SK-N-SH treated with all-trans-retinoic acid at 6 μM for 48 hours (cell line): Measurements from ENCODE around the gene PLCB1.
A peak's percentile ranks its signal among the peaks of the same experiment; 100 is the strongest.

Experiments used
- ATAC-seq: fragments of 200-7000 bp; cut with Tn5 transposase; 3 replicates; pipeline ENCODE4 v1.9.1; 2020; ENCODE audit warnings: mild to moderate bottlenecking, moderate library complexity
- ARNTL ChIP-seq: fragments of 450-650 bp; formaldehyde crosslinking; IDR thresholded peaks from 2 replicates; pipeline ENCODE4 v1.5.0; 2020; ENCODE audit warnings: low read depth, mild to moderate bottlenecking, moderate library complexity, borderline replicate concordance
- CSDC2 ChIP-seq: fragments of 250-450 bp; sonication (Bioruptor Pico); IDR thresholded peaks from 2 replicates; pipeline ENCODE4 v1.5.0; 2020; ENCODE audit warnings: mild to moderate bottlenecking, moderate library complexity
- ESRRG ChIP-seq: fragments of 250-450 bp; sonication (Bioruptor Pico); IDR thresholded peaks from 2 replicates; pipeline ENCODE4 v1.6.1; 2021; ENCODE audit warnings: mild to moderate bottlenecking
- GLIS3 ChIP-seq: fragments of 250-450 bp; sonication (Bioruptor Pico); IDR thresholded peaks from 2 replicates; pipeline ENCODE4 v1.5.0; 2020; ENCODE audit warnings: mild to moderate bottlenecking, moderate library complexity
- ISL1 ChIP-seq: fragments of 250-450 bp; sonication (Bioruptor Pico); IDR thresholded peaks from 2 replicates; pipeline ENCODE4 v2.1.2; 2022; ENCODE audit warnings: mild to moderate bottlenecking, moderate library complexity
- PPARA ChIP-seq: fragments of 250-450 bp; sonication (Bioruptor Pico); IDR thresholded peaks from 2 replicates; pipeline ENCODE4 v1.5.0; 2020; ENCODE audit warnings: mild to moderate bottlenecking, borderline replicate concordance
- RARB ChIP-seq: fragments of 250-450 bp; sonication (Bioruptor Pico); IDR thresholded peaks from 2 replicates; pipeline ENCODE4 v1.8.0; 2021; ENCODE audit warnings: mild to moderate bottlenecking, moderate library complexity
- SNAI2 ChIP-seq: fragments of 250-450 bp; sonication (Bioruptor Pico); IDR thresholded peaks from 2 replicates; pipeline ENCODE4 v1.5.0; 2020; ENCODE audit warnings: mild to moderate bottlenecking, moderate library complexity
- TCF4 ChIP-seq: fragments of 250-450 bp; sonication (Bioruptor Pico); IDR thresholded peaks from 2 replicates; pipeline ENCODE4 v1.8.0; 2021; ENCODE audit warnings: mild to moderate bottlenecking, moderate library complexity, borderline replicate concordance
- ZC3H10 ChIP-seq: fragments of 250-450 bp; sonication (Bioruptor Pico); IDR thresholded peaks from 2 replicates; pipeline ENCODE4 v1.5.1; 2021; ENCODE audit warnings: mild to moderate bottlenecking, moderate library complexity
- ZFP30 ChIP-seq: fragments of 450-650 bp; formaldehyde crosslinking; IDR thresholded peaks from 2 replicates; pipeline ENCODE4 v1.5.0; 2022; ENCODE audit warnings: mild to moderate bottlenecking, moderate library complexity
- ZNF565 ChIP-seq: fragments of 450-650 bp; formaldehyde crosslinking; conservative IDR thresholded peaks from 2 replicates; pipeline ENCODE4 v1.5.0; 2020; ENCODE audit warnings: low read depth, mild to moderate bottlenecking, moderate library complexity
- ZNF70 ChIP-seq: fragments of 450-650 bp; formaldehyde crosslinking; IDR thresholded peaks from 2 replicates; pipeline ENCODE4 v1.5.0; 2020; ENCODE audit warnings: mild to moderate bottlenecking, moderate library complexity
- ZNF8 ChIP-seq: fragments of 450-650 bp; formaldehyde crosslinking; IDR thresholded peaks from 2 replicates; pipeline ENCODE4 v1.5.0; 2020; ENCODE audit warnings: mild to moderate bottlenecking, moderate library complexity
- TF ChIP-seq, protein P1 (sequence below): fragments of 250-450 bp; sonication (Bioruptor Pico); IDR thresholded peaks from 2 replicates; pipeline ENCODE4 v1.8.0; 2021; ENCODE audit warnings: low read depth, mild to moderate bottlenecking, moderate library complexity, borderline replicate concordance
- TF ChIP-seq, protein P2 (sequence below): fragments of 250-450 bp; sonication (Bioruptor Pico); IDR thresholded peaks from 2 replicates; pipeline ENCODE4 v1.5.1; 2020; ENCODE audit warnings: low read depth, mild to moderate bottlenecking, moderate library complexity
- TF ChIP-seq, protein P3 (sequence below): fragments of 250-450 bp; sonication (Bioruptor Pico); IDR thresholded peaks from 2 replicates; pipeline ENCODE4 v1.5.1; 2021; ENCODE audit warnings: mild to moderate bottlenecking, moderate library complexity

PLCB1 gene

DNA sequence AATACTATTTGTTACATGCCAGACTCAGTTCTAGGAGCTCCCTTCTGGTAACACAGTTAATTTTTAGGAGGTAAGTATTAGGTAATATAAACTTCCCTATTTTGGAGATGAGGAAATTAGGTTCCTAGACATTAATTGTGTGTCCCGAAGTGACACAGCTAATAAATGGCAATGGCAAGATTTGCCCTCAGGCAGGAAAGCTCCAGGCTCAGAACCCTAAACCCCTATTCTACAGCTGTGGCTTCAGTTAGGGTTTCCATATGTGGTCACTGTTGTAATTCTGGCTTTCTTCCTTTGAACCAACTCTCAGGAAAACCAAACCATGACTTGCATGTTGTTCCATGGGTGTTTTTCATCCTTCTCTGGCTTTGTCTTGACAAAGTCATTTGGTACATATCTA is 188.2 kb downstream of the PLCB1 start (continued):
- TF ChIP-seq, protein P1, sequence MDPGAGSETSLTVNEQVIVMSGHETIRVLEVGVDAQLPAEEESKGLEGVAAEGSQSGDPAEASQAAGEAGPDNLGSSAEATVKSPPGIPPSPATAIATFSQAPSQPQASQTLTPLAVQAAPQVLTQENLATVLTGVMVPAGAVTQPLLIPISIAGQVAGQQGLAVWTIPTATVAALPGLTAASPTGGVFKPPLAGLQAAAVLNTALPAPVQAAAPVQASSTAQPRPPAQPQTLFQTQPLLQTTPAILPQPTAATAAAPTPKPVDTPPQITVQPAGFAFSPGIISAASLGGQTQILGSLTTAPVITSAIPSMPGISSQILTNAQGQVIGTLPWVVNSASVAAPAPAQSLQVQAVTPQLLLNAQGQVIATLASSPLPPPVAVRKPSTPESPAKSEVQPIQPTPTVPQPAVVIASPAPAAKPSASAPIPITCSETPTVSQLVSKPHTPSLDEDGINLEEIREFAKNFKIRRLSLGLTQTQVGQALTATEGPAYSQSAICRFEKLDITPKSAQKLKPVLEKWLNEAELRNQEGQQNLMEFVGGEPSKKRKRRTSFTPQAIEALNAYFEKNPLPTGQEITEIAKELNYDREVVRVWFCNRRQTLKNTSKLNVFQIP (CRISPR knock-in tag), result no peak
- TF ChIP-seq CSDC2 (CRISPR knock-in tag), result no peak
- no peak for TF ChIP-seq SNAI2 (CRISPR knock-in tag)
- TF ChIP-seq GLIS3 (CRISPR knock-in tag), result no peak
- TF ChIP-seq ZNF70 (CRISPR knock-in tag), result no peak
- TF ChIP-seq ZNF565 (CRISPR knock-in tag), result no peak
- TF ChIP-seq, protein P2, sequence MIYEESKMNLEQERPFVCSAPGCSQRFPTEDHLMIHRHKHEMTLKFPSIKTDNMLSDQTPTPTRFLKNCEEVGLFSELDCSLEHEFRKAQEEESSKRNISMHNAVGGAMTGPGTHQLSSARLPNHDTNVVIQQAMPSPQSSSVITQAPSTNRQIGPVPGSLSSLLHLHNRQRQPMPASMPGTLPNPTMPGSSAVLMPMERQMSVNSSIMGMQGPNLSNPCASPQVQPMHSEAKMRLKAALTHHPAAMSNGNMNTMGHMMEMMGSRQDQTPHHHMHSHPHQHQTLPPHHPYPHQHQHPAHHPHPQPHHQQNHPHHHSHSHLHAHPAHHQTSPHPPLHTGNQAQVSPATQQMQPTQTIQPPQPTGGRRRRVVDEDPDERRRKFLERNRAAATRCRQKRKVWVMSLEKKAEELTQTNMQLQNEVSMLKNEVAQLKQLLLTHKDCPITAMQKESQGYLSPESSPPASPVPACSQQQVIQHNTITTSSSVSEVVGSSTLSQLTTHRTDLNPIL (CRISPR knock-in tag), result no peak

DNA sequence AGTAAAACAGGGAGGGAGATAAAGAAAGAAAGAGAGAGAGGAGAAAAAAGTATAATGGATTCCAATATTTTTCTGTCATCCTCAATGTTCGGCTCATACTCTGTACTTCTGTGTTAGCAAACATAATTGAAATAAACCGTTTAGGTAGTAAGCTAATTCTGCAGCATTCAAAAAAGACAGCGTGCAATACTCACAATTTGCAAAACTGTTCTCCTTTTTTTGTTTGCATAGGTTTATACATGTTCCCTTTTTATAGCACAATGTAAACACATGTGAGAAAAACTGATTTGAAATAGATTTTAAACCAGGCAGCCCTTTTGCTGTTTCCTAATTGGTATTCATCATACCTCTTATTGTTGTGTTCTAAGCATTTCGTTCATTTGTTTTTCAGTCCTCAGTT is 188.9 kb downstream of the PLCB1 start:
- TF ChIP-seq, protein P2 (CRISPR knock-in tag), result no peak
- TF ChIP-seq ARNTL (no peak), ISL1 (CRISPR knock-in tag) (no peak), GLIS3 (CRISPR knock-in tag) (no peak), TCF4 (CRISPR knock-in tag) (no peak), ZC3H10 (CRISPR knock-in tag) (no peak)
- TF ChIP-seq, protein P3, sequence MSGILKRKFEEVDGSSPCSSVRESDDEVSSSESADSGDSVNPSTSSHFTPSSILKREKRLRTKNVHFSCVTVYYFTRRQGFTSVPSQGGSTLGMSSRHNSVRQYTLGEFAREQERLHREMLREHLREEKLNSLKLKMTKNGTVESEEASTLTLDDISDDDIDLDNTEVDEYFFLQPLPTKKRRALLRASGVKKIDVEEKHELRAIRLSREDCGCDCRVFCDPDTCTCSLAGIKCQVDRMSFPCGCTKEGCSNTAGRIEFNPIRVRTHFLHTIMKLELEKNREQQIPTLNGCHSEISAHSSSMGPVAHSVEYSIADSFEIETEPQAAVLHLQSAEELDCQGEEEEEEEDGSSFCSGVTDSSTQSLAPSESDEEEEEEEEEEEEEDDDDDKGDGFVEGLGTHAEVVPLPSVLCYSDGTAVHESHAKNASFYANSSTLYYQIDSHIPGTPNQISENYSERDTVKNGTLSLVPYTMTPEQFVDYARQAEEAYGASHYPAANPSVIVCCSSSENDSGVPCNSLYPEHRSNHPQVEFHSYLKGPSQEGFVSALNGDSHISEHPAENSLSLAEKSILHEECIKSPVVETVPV (CRISPR knock-in tag), result no peak
- TF ChIP-seq, all 23 proteins: peak for 0
- no peak for ATAC-seq

DNA sequence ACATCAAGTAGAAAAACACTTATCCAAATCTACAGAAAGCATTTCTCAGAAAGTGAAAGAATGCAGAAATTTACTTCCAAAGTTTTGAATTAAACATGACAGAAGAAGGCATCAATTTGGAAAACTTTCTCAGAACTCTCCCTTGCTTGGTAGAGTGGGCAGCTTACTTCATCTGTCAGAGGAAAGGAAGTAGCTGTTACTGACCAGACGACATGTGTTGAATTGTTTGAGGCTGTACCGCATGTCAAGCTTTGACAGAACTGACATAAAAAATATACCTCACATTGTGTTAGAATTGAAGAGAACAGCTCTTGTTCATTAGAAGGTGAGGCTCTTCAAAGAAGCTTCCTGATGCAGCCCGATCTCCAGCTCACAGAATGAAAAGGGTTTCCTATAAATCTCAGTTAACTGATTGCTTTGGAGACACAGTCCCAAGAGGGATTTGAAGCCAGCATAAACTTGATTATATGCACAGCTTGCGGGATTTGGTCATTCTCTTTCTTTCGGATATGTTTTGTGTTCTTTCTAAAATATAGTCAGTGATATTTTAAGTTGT is 190.7 kb downstream of the PLCB1 start:
- peak; percentile 66 for ATAC-seq
- TF ChIP-seq ISL1 (CRISPR knock-in tag) (0 out of 2 replicates have a peak, but pooled peaks have one; percentile 9), GLIS3 (CRISPR knock-in tag) (no peak)
- TF ChIP-seq, all 23 proteins: peak for 1

DNA sequence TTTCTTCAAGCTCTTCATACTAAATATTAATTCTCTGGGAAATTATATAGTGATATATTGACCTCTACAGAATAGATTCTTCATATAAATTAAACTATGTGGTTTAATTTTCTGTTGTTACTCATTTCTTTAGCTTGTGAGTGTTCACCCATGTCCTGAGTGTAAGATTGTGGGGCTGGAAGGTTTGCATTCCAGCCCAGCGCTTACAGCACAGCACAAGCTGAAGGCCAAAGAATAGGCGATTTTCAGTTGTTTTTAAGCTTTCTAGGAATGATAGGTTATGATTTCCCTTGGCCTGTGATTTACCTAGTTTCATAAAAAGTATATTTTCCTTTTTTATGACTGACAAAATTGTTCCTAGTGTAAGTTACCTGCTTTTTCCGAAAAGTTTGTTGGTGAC is 194.1 kb downstream of the PLCB1 start:
- no peak for TF ChIP-seq ZNF8 (CRISPR knock-in tag)
- no peak for TF ChIP-seq ESRRG (CRISPR knock-in tag)
- no peak for TF ChIP-seq ZFP30 (CRISPR knock-in tag)
- no peak for TF ChIP-seq CSDC2 (CRISPR knock-in tag)
- TF ChIP-seq ZNF70 (CRISPR knock-in tag), result no peak
- TF ChIP-seq SNAI2 (CRISPR knock-in tag), result no peak
- TF ChIP-seq, protein P3 (CRISPR knock-in tag), result no peak
- TF ChIP-seq ZC3H10 (CRISPR knock-in tag), result no peak
- TF ChIP-seq, protein P2 (CRISPR knock-in tag), result no peak
- no peak for TF ChIP-seq PPARA (CRISPR knock-in tag)
- no peak for TF ChIP-seq ISL1 (CRISPR knock-in tag)
- no peak for TF ChIP-seq ZNF565 (CRISPR knock-in tag)
- no peak for ATAC-seq

DNA sequence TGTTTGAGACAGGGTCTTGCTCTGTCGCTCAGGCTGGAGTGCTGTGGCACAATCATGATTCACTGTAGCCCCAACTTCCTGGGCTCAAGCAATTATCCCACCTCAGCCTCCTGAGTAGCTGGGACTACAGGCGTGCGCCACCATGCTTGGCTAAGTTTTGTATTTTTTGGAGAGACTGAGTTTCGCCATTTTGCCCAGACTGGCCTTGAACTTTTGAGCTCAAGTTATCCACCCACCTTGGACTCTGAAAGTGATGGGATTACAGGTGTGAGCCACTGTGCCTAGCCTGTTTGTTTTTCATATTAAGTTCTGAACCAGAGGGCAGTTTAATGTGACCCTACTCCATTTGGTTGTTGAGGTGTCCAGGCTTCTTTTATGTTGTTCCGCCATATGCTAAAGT is 194.8 kb downstream of the PLCB1 start:
- ATAC-seq, result no peak
- TF ChIP-seq, protein P1 (CRISPR knock-in tag), result no peak
- TF ChIP-seq ZNF8 (CRISPR knock-in tag) (no peak), ZC3H10 (CRISPR knock-in tag) (no peak), SNAI2 (CRISPR knock-in tag) (no peak), GLIS3 (CRISPR knock-in tag) (no peak), RARB (CRISPR knock-in tag) (no peak), ARNTL (no peak)
- TF ChIP-seq, protein P2 (CRISPR knock-in tag), result no peak
